ENCODE data around the gene CREBBP.

CREBBP gene

GRCh38 chr16:3829631-3830536 is 50.6 kb downstream of the CREBBP start:
- in situ Hi-C loops (cut with MboI; ENCODE audit: low sequenced_read_pairs, unreplicated experiment), result no loop called here
- no peak for DNase-seq (ENCODE audit: low spot score)
- TF ChIP-seq CTCF (IDR thresholded peaks at IDR 0.05; ENCODE audit: borderline replicate concordance, control extremely low read depth, extremely low read depth, insufficient read depth, missing control alignments), result no peak

DNA sequence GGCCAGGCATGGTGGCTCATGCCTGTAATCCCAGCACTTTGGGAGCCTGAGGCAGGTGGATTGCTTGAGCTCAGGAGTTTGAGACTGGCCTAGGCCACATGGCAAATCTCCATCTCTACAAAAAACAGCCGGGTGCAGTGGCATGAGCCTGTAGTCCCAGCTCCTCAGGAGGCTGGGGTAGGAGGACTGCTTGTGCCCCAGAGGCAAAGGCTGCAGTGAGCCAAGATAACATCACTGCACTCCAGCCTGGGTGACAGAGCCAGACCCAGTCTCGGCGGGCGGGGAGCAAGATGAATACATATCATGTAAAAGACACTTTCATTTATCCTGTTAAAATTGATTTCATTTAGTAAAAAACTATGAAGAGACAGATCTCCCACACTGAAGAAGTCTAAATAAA is 54.6 kb downstream of the CREBBP start:
- in situ Hi-C loops (cut with MboI; ENCODE audit: low sequenced_read_pairs, unreplicated experiment), result no loop called here
- no peak for DNase-seq (ENCODE audit: low spot score)
- TF ChIP-seq CTCF (IDR thresholded peaks at IDR 0.05; ENCODE audit: borderline replicate concordance, control extremely low read depth, extremely low read depth, insufficient read depth, missing control alignments), result no peak

- no peak for TF ChIP-seq CTCF (IDR thresholded peaks at IDR 0.05; ENCODE audit: borderline replicate concordance, control extremely low read depth, extremely low read depth, insufficient read depth, missing control alignments)
- in situ Hi-C loops (cut with MboI; ENCODE audit: low sequenced_read_pairs, unreplicated experiment), result no loop called here
- no peak for DNase-seq (ENCODE audit: low spot score)
These were observed 55.4 kb downstream of the CREBBP start for GRCh38 chr16:3825103-3825502.

DNA sequence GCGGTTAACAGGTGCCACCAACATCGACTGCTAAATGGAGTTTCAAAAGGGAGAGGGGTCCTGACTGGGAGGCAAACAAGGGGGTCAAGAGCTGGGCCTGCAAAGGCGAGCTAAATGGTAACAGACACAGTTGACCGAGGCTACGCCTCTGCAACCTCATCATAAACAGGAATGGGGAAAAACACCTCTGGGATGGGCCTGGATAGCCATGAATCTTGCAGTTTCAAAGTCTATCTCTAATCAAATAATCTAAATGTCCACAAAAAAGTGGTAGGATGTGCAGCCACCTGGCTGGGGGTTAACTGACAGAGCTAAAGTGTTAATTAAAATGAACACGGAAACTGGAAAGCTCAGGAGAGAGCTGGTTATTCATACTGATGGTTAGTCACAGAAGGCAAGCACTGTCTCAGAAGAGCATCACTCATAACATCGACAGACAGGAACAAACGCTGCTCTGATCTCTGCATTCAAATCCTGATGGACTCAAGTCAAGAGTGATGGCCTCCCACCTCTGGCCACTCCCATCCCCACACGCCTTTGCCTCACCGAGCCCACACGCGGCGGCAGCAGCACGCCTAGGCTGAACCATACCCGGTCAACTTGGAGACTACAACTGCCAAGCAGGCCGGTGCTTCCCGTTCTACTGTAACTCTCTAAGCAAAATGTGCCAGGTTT is 56.3 kb downstream of the CREBBP start:
- in situ Hi-C loops (cut with MboI; ENCODE audit: low sequenced_read_pairs, unreplicated experiment), result no loop called here
- TF ChIP-seq CTCF (IDR thresholded peaks at IDR 0.05; ENCODE audit: borderline replicate concordance, control extremely low read depth, extremely low read depth, insufficient read depth, missing control alignments), result no peak
- no peak for DNase-seq (ENCODE audit: low spot score)

GRCh38 chr16:3823427-3823826 is 57.1 kb downstream of the CREBBP start:
- DNase-seq (ENCODE audit: low spot score), result no peak
- TF ChIP-seq CTCF (IDR thresholded peaks at IDR 0.05; ENCODE audit: borderline replicate concordance, control extremely low read depth, extremely low read depth, insufficient read depth, missing control alignments), result no peak
- in situ Hi-C loops (cut with MboI; ENCODE audit: low sequenced_read_pairs, unreplicated experiment), result no loop called here

DNA sequence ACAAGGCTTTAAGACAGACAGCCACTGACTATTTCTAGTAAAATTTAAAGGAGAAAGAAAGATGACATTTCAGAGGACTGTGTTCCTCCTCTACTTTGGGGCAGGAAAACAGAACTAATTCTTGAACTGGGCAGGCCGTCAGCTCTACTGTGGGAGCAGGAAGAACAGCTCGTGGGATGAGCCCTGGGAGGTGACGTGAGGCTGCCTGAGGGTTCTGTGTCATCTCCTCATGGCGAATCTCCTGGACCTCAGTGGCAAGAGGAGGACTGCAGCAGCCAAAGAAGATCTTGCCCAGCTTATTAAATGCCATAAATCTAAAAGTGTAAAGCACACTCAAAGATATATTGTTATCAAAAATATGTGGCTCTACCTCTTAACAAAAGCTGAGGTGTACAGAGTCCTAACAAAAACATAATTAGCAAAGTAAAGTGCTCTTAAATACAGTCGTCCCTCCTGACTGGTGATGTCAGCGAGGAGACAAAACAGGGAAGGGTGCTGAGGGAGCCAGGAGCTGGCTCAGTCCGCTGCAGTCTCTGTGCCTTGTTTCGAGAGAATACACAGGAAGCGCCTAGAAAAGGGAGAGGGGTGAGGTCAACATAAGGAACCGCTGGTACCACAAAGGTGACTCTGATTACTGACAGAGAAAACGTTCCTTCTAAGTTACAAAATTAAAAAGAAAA is 58.0 kb downstream of the CREBBP start:
- in situ Hi-C loops (cut with MboI; ENCODE audit: low sequenced_read_pairs, unreplicated experiment), result no loop called here
- no peak for DNase-seq (ENCODE audit: low spot score)
- TF ChIP-seq CTCF (IDR thresholded peaks at IDR 0.05; ENCODE audit: borderline replicate concordance, control extremely low read depth, extremely low read depth, insufficient read depth, missing control alignments), result no peak

Measured in GM13976 (cell line).